ENCODE data around the gene GTF2IRD1.

The GTF2IRD1 gene

DNA sequence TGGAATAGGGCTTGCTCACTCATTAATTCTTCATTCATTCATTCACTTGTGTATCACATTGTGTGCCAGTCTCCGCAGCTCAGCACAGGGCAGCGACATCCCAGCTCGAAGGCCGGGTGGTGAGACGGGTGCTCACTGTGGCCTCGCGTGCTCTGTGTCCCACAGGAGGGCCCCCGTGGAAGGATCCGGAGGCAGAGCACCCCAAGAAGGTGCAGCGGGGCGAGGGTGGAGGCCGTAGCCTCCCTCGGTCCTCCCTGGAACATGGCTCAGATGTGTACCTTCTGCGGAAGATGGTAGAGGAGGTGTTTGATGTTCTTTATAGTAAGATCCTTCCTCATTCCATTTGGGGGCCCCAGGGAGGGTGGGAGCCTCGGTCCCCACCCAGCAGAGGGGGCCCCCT, 61.6 kb downstream of the GTF2IRD1 start:
- TF ChIP-seq, protein P1, sequence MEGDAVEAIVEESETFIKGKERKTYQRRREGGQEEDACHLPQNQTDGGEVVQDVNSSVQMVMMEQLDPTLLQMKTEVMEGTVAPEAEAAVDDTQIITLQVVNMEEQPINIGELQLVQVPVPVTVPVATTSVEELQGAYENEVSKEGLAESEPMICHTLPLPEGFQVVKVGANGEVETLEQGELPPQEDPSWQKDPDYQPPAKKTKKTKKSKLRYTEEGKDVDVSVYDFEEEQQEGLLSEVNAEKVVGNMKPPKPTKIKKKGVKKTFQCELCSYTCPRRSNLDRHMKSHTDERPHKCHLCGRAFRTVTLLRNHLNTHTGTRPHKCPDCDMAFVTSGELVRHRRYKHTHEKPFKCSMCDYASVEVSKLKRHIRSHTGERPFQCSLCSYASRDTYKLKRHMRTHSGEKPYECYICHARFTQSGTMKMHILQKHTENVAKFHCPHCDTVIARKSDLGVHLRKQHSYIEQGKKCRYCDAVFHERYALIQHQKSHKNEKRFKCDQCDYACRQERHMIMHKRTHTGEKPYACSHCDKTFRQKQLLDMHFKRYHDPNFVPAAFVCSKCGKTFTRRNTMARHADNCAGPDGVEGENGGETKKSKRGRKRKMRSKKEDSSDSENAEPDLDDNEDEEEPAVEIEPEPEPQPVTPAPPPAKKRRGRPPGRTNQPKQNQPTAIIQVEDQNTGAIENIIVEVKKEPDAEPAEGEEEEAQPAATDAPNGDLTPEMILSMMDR (IDR thresholded peaks at IDR 0.05) = no peak

DNA sequence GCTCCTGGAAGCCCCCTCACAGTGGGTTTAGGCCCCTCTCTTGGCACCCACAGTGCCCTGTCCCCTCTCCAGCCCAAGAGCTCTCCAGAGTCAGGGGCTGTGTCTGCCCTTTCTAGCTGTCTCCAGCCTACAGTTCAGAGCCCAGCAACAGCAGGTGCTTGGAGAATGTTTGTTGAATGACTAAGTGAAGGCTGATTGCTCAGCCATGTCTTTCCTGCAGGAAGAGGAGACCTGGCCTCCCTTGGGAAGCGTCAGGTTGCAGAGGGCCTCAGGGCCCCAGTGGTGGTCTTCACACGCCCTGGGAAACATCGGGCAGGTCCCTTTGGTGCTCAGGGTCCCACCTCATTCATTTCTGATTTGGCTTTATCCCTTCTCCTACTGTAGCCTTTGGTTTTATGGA, 62.5 kb downstream of the GTF2IRD1 start:
- TF ChIP-seq, protein P1 (IDR thresholded peaks at IDR 0.05) = no peak

- TF ChIP-seq, protein P1 (IDR thresholded peaks at IDR 0.05) = no peak
Measured at GRCh38 chr7:74518041-74518440, 64.3 kb downstream of the GTF2IRD1 start.

DNA sequence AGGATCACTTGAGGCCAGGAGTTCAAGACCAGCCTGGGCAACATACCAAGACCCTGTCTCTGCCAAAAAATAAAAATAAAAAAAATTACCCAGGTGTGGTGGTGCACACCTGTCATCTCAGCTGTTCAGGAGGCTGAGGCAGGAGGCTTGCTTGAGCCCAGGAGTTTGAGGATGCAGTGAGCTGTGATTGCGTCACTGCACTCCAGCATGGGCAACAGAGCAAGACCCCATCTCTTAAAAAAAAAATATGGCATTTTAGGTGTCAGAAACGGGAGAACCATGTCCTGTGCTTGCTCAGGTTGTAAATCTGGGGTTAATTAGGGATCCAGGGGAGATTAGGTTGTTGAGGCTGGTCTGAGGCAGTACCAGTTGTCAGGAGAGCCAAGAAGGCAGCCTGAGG, 64.9 kb downstream of the GTF2IRD1 start:
- TF ChIP-seq, protein P1 (IDR thresholded peaks at IDR 0.05) = no peak

GRCh38 chr7:74519395-74519794, 65.7 kb downstream of the GTF2IRD1 start:
- TF ChIP-seq, protein P1 (IDR thresholded peaks at IDR 0.05) = no peak

- TF ChIP-seq, protein P1 (IDR thresholded peaks at IDR 0.05) = no peak
Measured at GRCh38 chr7:74521855-74522254, 68.1 kb downstream of the GTF2IRD1 start.

GRCh38 chr7:74522281-74522905, 68.7 kb downstream of the GTF2IRD1 start:
- TF ChIP-seq, protein P1 (IDR thresholded peaks at IDR 0.05) = no peak

- TF ChIP-seq, protein P1 (IDR thresholded peaks at IDR 0.05) = no peak
Measured at GRCh38 chr7:74523015-74523414, 69.3 kb downstream of the GTF2IRD1 start.

Measured in LNCAP (cell line).